Neural progenitor cell (in vitro differentiated cells): ENCODE measurements around the gene TMEM184A. TPM values are rescaled to one million over a fixed set of nuclear protein-coding genes. Genes with fewer than 3 reads are reported as not detected.
A peak's percentile ranks its signal among the peaks of the same experiment; 100 is the strongest.

ENCODE experiments used
- DNase-seq: peaks from one replicate; pipeline ENCODE4 v3.0.0-alpha.2; 2016; ENCODE audit warnings: low spot score
- H2AFZ ChIP-seq: fragments of 200-600 bp; sonication (generic); replicated peaks from 2 replicates; pipeline ENCODE4 v1.6.1; 2016; ENCODE audit warnings: antibody characterized with exemption
- H3F3A ChIP-seq: fragments of 200-600 bp; sonication (generic); 2 replicates; pipeline ENCODE4 v1.6.1; 2016; ENCODE audit warnings: antibody characterized with exemption, low read depth
- H3K27ac ChIP-seq: fragments of 200-600 bp; sonication (generic); 2 replicates; pipeline ENCODE4 v1.5.1; 2016; ENCODE audit warnings: mild to moderate bottlenecking
- H3K27me3 ChIP-seq: fragments of 200-600 bp; sonication (generic); 2 replicates; pipeline ENCODE4 v1.6.1; 2016; ENCODE audit warnings: mild to moderate bottlenecking, moderate library complexity
- H3K36me3 ChIP-seq: fragments of 200-600 bp; sonication (generic); 2 replicates; pipeline ENCODE4 v1.5.1; 2016
- H3K4me1 ChIP-seq: fragments of 200-600 bp; sonication (generic); 2 replicates; pipeline ENCODE4 v1.6.1; 2016; ENCODE audit warnings: mixed run types
- H3K4me2 ChIP-seq: fragments of 200-600 bp; sonication (generic); 2 replicates; pipeline ENCODE4 v1.6.1; 2016
- H3K4me3 ChIP-seq: fragments of 200-600 bp; sonication (generic); 2 replicates; pipeline ENCODE4 v1.5.1; 2016
- H3K79me2 ChIP-seq: fragments of 200-600 bp; sonication (generic); 2 replicates; pipeline ENCODE4 v1.6.1; 2016; ENCODE audit warnings: low read depth
- H3K9ac ChIP-seq: fragments of 200-600 bp; sonication (generic); 2 replicates; pipeline ENCODE4 v1.6.1; 2016
- H3K9me3 ChIP-seq: fragments of 200-600 bp; sonication (generic); 2 replicates; pipeline ENCODE4 v1.5.1; 2016; ENCODE audit warnings: low read depth
- H4K20me1 ChIP-seq: fragments of 200-600 bp; sonication (generic); 2 replicates; pipeline ENCODE4 v1.6.1; 2016; ENCODE audit warnings: low read depth
- H3K27ac Mint-ChIP-seq: 3 replicates; pipeline ENCODE4 v1.8.0; 2021; ENCODE audit warnings: mixed read lengths
- H3K27me3 Mint-ChIP-seq: 2 replicates; pipeline ENCODE4 v1.8.0; 2022; ENCODE audit warnings: low read depth, mild to moderate bottlenecking, inconsistent platforms, moderate library complexity, mixed read lengths; ENCODE audit not compliant: insufficient read depth
- H3K36me3 Mint-ChIP-seq: 3 replicates; pipeline ENCODE4 v1.8.0; 2021; ENCODE audit warnings: mixed read lengths
- H3K4me1 Mint-ChIP-seq: 3 replicates; pipeline ENCODE4 v1.8.0; 2021; ENCODE audit warnings: mixed read lengths
- H3K4me3 Mint-ChIP-seq: 3 replicates; pipeline ENCODE4 v1.8.0; 2021; ENCODE audit warnings: mild to moderate bottlenecking, moderate library complexity, mixed read lengths
- H3K9me3 Mint-ChIP-seq: 3 replicates; pipeline ENCODE4 v1.8.0; 2020; ENCODE audit warnings: mixed read lengths
- CTCF ChIP-seq: fragments of 200-600 bp; sonication (generic); IDR thresholded peaks from 2 replicates; pipeline ENCODE4 v1.5.1; 2017; ENCODE audit warnings: antibody characterized with exemption, mild to moderate bottlenecking
- EZH2 ChIP-seq: fragments of 200-600 bp; sonication (generic); IDR thresholded peaks from 2 replicates; pipeline ENCODE4 v1.6.1; 2017; ENCODE audit warnings: antibody characterized with exemption, mild to moderate bottlenecking, moderate library complexity
- EZH2phosphoT487 ChIP-seq: fragments of 200-600 bp; sonication (generic); IDR thresholded peaks from 2 replicates; pipeline ENCODE4 v1.6.1; 2017; ENCODE audit warnings: antibody characterized with exemption
- total RNA-seq: library from RNA; depleted of rRNA; stranded (reverse); fragments of >200 nt; gene quantifications from 2 replicates; pipeline ENCODE4 v1.2.3, GENCODE V29; 2015; ENCODE audit warnings: low replicate concordance

TMEM184A gene
- total RNA-seq, 1 donor from 2014 or later: 0.17 TPM

- Histone ChIP-seq H3K9me3 (no peaks in the 10 kb centered on the region), H2AFZ (no peak overlapping the region), H3K79me2 (no peaks in the 10 kb centered on the region), H3K4me1 (peaks cover 22% of the 10 kb centered on the region), H3K27me3 (peaks cover 31% of the 10 kb centered on the region), H4K20me1 (peaks cover 55% of the 10 kb centered on the region), H3K4me3 (no peak overlapping the region), H3F3A (peaks cover 18% of the 10 kb centered on the region), H3K4me2 (no peak overlapping the region), H3K27ac (no peak overlapping the region), H3K36me3 (no peaks in the 10 kb centered on the region), H3K9ac (no peak overlapping the region)
- TF ChIP-seq EZH2 (no peak), CTCF (no peak), EZH2phosphoT487 (no peak)
- H3K27me3 Mint-ChIP-seq: peaks cover 4% of the 10 kb centered on the region
- no peak overlapping the region for H3K4me3 Mint-ChIP-seq
- DNase-seq: no peak
- H3K9me3 Mint-ChIP-seq: no peaks in the 10 kb centered on the region
- H3K27ac Mint-ChIP-seq: no peak overlapping the region
- H3K4me1 Mint-ChIP-seq: peaks cover 50% of the 10 kb centered on the region
- no peaks in the 10 kb centered on the region for H3K36me3 Mint-ChIP-seq
Observed at GRCh38 chr7:1534330-1535099, 21.5 kb downstream of the TMEM184A start.

- no peak for DNase-seq
- H3K27ac ChIP-seq: no peak overlapping the region
- no peaks in the 10 kb centered on the region for H3K9me3 Mint-ChIP-seq
- no peak overlapping the region for H3K4me3 ChIP-seq
- peaks cover 46% of the 10 kb centered on the region for H3K4me1 Mint-ChIP-seq
- H3K27ac Mint-ChIP-seq: no peak overlapping the region
- H3K36me3 ChIP-seq: no peaks in the 10 kb centered on the region
- H3K27me3 Mint-ChIP-seq: peaks cover 4% of the 10 kb centered on the region
- peaks cover 55% of the 10 kb centered on the region for H4K20me1 ChIP-seq
- peak overlapping the region; percentile 33 for H3K4me3 Mint-ChIP-seq
- TF ChIP-seq EZH2phosphoT487: no peak
- no peak for TF ChIP-seq CTCF
- no peak for TF ChIP-seq EZH2
- no peaks in the 10 kb centered on the region for H3K79me2 ChIP-seq
- no peak overlapping the region for H2AFZ ChIP-seq
- no peak overlapping the region for H3K9ac ChIP-seq
- H3K36me3 Mint-ChIP-seq: no peaks in the 10 kb centered on the region
- H3K9me3 ChIP-seq: no peaks in the 10 kb centered on the region
- H3F3A ChIP-seq: peaks cover 18% of the 10 kb centered on the region
- no peak overlapping the region for H3K4me2 ChIP-seq
- peaks cover 31% of the 10 kb centered on the region for H3K27me3 ChIP-seq
- H3K4me1 ChIP-seq: peaks cover 22% of the 10 kb centered on the region
Observed at GRCh38 chr7:1533547-1534329, 22.3 kb downstream of the TMEM184A start.

GRCh38 chr7:1533255-1533546, 22.8 kb downstream of the TMEM184A start:
- H3K36me3 ChIP-seq: no peaks in the 10 kb centered on the region
- Mint-ChIP-seq H3K4me3 (no peak overlapping the region), H3K36me3 (no peaks in the 10 kb centered on the region), H3K27ac (no peak overlapping the region), H3K27me3 (peaks cover 4% of the 10 kb centered on the region), H3K9me3 (no peaks in the 10 kb centered on the region), H3K4me1 (peaks cover 46% of the 10 kb centered on the region)
- no peak overlapping the region for H3K4me2 ChIP-seq
- no peak for DNase-seq
- no peaks in the 10 kb centered on the region for H3K9me3 ChIP-seq
- peaks cover 22% of the 10 kb centered on the region for H3K4me1 ChIP-seq
- H3F3A ChIP-seq: peaks cover 18% of the 10 kb centered on the region
- H3K9ac ChIP-seq: no peak overlapping the region
- TF ChIP-seq CTCF (no peak), EZH2phosphoT487 (no peak), EZH2 (no peak)
- no peak overlapping the region for H3K27ac ChIP-seq
- no peak overlapping the region for H2AFZ ChIP-seq
- peaks cover 31% of the 10 kb centered on the region for H3K27me3 ChIP-seq
- H4K20me1 ChIP-seq: peaks cover 55% of the 10 kb centered on the region
- no peak overlapping the region for H3K4me3 ChIP-seq
- H3K79me2 ChIP-seq: no peaks in the 10 kb centered on the region
